NCI-H2107 treated with DMSO at 0.1 percent for 48 hours (cell line): ENCODE data around the gene OR3A2.
"Not testable (repeated sequence)": the region's sequence is repeated elsewhere in the genome, so short reads cannot be mapped to it uniquely, and the experiment has no call there.

Experiments used
- DNase-seq: peaks from one replicate; lab custom pipeline; 2025; ENCODE audit not compliant: unreplicated experiment; lab: John Stamatoyannopoulos, UW

The OR3A2 gene

GRCh38 chr17:3295632-3296031, 90.5 kb downstream of the OR3A2 start:
- no peak for DNase-seq

GRCh38 chr17:3293548-3293947, 92.6 kb downstream of the OR3A2 start:
- DNase-seq: not testable (repeated sequence)

GRCh38 chr17:3282901-3283300, 103.2 kb downstream of the OR3A2 start:
- DNase-seq: no peak

GRCh38 chr17:3276126-3276525, 110.0 kb downstream of the OR3A2 start:
- DNase-seq: no peak

- no peak for DNase-seq
Observed at GRCh38 chr17:3271072-3271848, 114.8 kb downstream of the OR3A2 start.

- no peak for DNase-seq
Observed at GRCh38 chr17:3260600-3260999, 125.5 kb downstream of the OR3A2 start.

GRCh38 chr17:3260163-3260562, 125.9 kb downstream of the OR3A2 start:
- no peak for DNase-seq

GRCh38 chr17:3256575-3256974, 129.5 kb downstream of the OR3A2 start:
- DNase-seq: no peak

- DNase-seq: not testable (repeated sequence)
Observed at GRCh38 chr17:3249013-3249412, 137.1 kb downstream of the OR3A2 start.

GRCh38 chr17:3244841-3245240, 141.3 kb downstream of the OR3A2 start:
- DNase-seq: not testable (repeated sequence)

GRCh38 chr17:3241044-3241443, 145.1 kb downstream of the OR3A2 start:
- DNase-seq: not testable (repeated sequence)

GRCh38 chr17:3238685-3239084, 147.4 kb downstream of the OR3A2 start:
- DNase-seq: not testable (repeated sequence)

- not testable (repeated sequence) for DNase-seq
Observed at GRCh38 chr17:3232300-3232699, 153.8 kb downstream of the OR3A2 start.
